Stimulated activated CD8-positive, alpha-beta memory T cell treated with anti-CD3 and anti-CD28 coated beads, Interleukin-4, amount 100 ng/mL, for 4 hours (primary cell): Measurements from ENCODE around the gene HDAC9.
"Not testable (repeated sequence)": the region's sequence is repeated elsewhere in the genome, so short reads cannot be mapped to it uniquely, and the experiment has no call there.

ENCODE experiments used
- DNase-seq, 2 donors: peaks; one replicate each; pipeline ENCODE4 v3.0.0-alpha.2; 2020; ENCODE audit warnings: low read depth in 2 of 2, low spot score in 1 of 2

The HDAC9 gene

DNA sequence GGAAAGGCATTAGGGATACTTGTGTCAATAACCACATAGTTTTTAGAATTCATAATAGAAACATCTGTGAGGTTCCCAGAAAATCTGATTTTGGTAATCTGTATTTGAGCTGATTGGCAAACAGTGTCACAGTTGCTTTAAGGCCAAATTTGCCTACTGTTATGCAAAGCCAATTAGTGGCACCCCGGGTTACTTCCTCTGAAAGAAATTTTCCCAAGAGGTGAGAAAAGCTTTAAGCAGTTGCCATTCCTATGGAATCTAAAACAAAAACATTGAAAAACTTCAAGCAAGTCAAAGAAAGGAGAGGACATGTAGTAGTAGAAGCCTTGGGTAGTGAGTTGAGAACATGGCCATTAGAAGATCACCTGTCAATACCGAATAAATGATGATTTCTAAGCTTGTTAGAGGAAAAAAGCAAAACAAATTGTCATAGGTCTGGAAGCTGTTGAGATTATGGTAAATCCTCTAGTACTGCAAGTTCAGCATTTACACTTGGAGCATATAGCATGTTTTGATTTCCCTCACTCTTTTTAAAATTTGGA, 445.1 kb downstream of the HDAC9 start:
- DNase-seq, result no peak

- DNase-seq, result no peak
These were observed 445.7 kb downstream of the HDAC9 start for GRCh38 chr7:18941207-18941606.

- no peak for DNase-seq
These were observed 453.0 kb downstream of the HDAC9 start for GRCh38 chr7:18948521-18948920.

DNA sequence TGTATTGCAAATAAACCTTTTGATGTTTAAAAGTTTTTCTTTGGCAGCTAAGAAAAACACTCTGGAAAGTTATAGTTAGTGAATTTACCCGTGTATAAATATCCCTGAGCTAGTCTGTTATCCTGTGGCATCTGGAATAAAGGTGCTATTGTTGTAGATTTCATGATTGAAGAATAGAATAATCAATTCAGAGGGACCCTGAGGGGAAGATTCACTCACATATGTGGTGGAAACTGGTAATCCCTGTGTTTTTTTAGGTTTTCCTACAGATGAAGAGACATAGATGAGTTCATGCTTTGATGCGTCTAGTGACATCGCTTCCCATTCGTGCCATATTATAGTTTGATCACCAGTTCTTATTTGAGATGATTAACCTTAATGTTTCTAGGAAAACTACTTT, 457.3 kb downstream of the HDAC9 start:
- DNase-seq, result no peak

DNA sequence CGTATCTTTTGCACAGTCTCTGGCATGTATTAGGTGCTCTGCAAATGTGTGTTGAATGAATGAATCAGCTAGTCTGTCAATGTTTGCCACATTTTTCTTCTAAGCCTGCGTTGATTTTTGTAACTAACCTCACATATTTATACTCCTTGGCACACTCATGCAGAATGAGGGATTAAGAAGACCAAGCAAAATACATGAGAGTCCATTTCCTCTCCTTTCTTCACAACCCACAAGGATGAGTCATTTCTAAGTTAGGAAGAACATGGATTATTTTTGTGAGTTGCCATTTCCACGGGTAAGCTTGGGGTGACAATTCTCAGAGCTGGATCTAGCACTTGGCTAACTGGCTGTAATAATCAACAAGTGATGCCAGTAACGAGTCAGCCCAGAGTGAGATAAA, 463.1 kb downstream of the HDAC9 start:
- DNase-seq, result no peak

GRCh38 chr7:18960725-18961124, 465.2 kb downstream of the HDAC9 start:
- DNase-seq, result no peak

DNA sequence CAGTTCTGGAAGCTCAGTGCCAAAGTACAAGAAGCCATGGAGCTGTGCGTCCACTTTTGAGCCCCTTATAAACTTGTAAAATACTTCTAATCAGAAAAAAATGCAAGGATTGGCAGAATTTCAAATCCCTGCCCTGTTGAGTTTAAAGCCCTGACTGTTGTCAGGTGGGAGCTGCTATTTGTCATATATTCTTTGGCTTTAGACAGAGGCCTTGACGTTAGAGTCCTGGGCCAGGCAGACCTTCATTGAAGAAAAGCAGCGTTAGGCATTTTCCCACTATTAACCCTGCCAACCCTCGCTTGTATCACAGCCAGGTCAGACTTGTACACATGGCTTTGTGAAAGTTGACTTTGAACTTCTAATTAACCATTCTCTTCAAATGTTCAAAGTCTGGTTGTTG, 466.5 kb downstream of the HDAC9 start:
- no peak for DNase-seq

DNA sequence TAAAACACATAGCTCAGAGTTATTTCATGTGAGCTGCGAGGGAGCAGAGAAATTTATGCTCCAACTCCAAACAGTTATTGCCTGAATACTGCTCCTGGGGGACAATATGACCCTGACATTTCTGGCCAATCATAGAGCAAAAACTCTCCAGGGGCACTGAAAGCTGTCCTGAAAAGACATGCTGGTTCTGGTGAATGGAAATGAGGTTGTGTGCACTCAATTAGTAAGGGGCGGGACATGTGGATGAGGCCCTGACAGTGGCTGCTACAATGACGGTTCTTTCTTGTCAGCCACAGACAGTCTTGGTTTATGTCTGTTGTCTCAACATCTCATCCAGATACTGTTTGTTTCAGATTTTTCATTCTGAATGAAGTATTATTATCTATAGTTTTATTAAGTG, 470.1 kb downstream of the HDAC9 start:
- no peak for DNase-seq

DNA sequence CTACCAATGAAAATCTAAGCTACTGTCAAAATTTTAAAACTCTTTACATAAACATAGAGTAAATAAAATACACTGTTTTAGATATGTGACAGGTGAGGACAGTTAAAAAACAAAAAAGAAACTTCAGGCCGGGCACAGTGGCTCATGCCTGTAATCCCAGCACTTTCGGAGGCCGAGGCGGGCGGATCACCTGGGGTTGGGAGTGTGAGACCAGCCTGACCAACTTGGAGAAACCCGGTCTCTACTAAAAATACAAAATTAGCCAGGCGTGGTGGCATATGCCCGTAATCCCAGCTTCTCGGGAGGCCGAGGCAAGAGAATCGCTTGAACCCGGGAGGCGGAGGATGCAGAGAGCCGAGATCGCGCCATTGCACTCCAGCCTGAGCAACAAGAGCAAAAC, 472.2 kb downstream of the HDAC9 start:
- DNase-seq, result not testable (repeated sequence)

- no peak for DNase-seq
These were observed 476.3 kb downstream of the HDAC9 start for GRCh38 chr7:18971839-18972238.

DNA sequence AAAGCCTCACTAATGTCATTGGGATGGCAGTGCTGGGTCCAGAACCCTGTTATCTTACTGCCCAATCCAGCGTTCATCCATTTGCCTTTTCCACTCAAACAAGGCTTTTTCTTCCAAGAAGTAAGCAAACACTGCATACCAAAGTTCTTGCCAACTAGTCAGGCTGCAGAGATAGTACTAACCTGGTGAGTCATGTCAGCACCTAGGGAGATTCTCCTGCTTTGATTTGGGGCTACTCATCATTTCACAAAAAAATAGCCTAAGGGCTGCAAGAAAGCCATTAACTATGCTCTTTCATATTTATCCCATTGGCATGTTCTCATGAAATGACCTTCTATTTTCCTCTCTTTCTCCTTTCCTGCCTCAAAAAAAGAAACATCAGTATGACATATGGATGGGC, 479.3 kb downstream of the HDAC9 start:
- DNase-seq, result no peak

- no peak for DNase-seq
These were observed 479.7 kb downstream of the HDAC9 start for GRCh38 chr7:18975276-18975675.

DNA sequence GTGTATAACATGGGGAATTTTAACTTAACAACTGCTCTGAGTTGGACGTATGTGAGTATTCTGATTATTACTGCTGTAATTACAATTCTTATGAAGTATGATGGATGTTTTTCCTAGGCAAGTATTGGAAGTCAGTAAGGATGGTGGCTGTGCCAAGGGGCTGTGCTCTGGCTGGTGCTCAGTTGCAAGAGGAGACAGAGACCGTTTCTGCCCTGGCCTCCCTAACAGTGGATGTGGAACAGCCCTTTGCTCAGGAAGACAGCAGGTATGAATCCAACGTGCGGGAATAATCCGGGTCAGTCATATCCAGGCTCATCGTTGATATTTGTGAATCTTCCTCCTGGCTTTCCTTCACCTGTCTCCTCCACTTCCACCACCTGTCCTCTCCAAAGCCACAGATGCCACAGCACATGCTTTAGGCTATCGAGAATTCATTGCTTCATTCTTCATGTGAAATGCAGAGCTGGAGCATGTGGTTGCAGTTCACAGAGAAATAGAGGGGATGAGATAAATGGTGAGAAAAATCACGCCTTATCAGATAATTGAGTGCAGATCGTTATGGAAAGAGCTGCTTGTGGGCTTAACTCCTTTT, 480.2 kb downstream of the HDAC9 start:
- DNase-seq, result no peak

GRCh38 chr7:18976715-18977471, 481.3 kb downstream of the HDAC9 start:
- no peak for DNase-seq

DNA sequence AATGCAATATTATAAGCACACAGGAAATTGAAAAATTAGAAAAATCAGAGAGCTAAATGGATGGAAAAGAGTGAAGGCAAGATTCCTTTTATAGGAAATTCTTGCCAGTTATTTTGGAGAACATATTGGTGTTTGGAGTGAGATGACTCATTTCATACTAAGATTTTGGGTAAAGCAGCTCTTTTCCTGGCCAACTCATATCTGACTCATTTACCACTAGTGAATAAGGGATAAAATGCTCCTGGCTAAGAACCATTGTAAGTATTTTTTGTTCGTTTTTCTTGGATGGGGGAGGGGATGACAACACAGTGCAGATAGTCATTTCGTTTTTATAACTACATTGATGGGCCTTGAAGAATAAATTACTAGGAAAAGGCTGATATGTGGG, 482.6 kb downstream of the HDAC9 start:
- DNase-seq, result no peak

- not testable (repeated sequence) for DNase-seq
These were observed 495.2 kb downstream of the HDAC9 start for GRCh38 chr7:18990700-18991099.

- DNase-seq, result no peak
These were observed 498.6 kb downstream of the HDAC9 start for GRCh38 chr7:18993933-18994668.

DNA sequence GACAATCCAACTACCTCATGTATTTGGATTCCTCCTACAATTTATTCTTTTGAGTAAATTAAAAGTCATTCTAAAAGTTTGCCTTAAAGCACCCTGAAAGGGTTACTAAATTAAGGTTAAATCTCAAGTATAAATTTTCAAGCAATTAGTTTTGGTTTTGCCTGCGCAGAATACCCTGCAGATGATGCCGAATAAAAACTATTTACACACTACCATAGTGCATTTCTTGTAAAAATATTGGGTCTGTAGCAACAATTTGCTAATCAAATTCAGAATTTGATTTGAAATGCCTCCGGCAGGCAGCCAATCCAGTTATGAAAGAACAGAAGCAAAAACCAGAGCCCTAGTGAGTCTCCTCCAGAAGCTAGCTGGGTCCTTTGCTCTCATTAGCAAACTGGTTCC, 499.7 kb downstream of the HDAC9 start:
- no peak for DNase-seq

DNA sequence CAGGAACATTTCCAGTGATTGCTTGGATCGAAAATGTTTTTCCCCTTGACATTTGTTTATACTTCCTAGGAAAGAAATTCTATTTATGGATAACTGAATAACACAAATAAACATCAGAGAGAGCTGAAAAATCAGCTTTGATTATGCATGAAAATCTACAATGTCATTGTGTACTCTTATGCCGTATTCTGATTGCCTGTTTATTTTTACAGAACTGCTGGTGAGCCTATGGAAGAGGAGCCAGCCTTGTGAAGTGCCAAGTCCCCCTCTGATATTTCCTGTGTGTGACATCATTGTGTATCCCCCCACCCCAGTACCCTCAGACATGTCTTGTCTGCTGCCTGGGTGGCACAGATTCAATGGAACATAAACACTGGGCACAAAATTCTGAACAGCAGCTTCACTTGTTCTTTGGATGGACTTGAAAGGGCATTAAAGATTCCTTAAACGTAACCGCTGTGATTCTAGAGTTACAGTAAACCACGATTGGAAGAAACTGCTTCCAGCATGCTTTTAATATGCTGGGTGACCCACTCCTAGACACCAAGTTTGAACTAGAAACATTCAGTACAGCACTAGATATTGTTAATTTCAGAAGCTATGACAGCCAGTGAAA, 500.4 kb downstream of the HDAC9 start:
- DNase-seq, result no peak

DNA sequence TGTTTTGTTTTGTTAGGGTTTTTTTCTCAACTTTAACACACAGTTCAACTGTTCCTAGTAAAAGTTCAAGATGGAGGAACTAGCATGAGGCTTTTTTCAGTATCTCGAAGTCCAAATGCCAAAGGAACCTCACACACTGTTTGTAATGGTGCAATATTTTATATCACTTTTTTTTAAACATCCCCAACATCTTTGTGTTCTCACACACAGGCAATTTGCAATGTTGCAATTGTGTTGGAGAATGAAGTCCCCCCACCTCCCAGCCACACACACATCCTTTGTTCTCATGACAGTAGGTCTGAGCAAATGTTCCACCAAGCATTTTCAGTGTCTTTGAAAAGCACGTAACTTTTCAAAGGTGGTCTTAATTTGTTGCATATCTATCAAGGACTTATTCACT, 501.0 kb downstream of the HDAC9 start:
- DNase-seq, result no peak

- no peak for DNase-seq
These were observed 502.1 kb downstream of the HDAC9 start for GRCh38 chr7:18997477-18998150.
